Coronary artery (tissue), 2 donors: Measurements from ENCODE around the gene SMC5.

Source experiments
- DNase-seq: peaks from one replicate; pipeline ENCODE4 v3.0.0-alpha.2; 2017; ENCODE audit warnings: low spot score
- H3K27ac ChIP-seq, 2 donors: fragments of 200-600 bp; sonication (generic); one replicate each; pipeline ENCODE4 v1.5.1; 2016 to 2019
- H3K4me3 ChIP-seq: fragments of 200-600 bp; sonication (generic); 2 replicates; pipeline ENCODE4 v1.5.1; 2016; ENCODE audit warnings: mild to moderate bottlenecking, moderate library complexity
- TF ChIP-seq, protein P1 (sequence below): fragments of 200-600 bp; sonication (generic); IDR thresholded peaks from one replicate; pipeline ENCODE4 v1.5.1; 2019; ENCODE audit warnings: antibody characterized with exemption

SMC5 gene

DNA sequence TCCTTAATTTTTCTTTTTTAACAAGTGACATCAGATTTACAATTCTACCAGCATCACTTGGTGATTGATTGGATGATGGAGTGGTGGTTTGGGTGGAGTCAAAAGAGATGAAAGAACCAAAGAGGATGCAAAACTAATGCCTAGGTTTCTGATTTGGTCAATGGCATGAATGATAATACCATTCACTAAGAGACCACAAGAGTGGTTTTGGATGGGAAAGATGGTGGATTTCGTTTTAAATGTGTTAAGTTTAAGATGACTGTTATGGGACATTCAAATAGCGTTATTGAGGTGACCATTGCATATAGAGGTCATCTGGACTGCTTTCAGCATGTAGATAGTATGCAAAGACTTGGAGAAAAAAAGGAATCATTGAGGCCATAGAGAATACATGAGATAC lies 3.6 kb downstream of the SMC5 start:
- no peak overlapping the region for H3K27ac ChIP-seq
- H3K4me3 ChIP-seq: no peak overlapping the region
- TF ChIP-seq, protein P1, sequence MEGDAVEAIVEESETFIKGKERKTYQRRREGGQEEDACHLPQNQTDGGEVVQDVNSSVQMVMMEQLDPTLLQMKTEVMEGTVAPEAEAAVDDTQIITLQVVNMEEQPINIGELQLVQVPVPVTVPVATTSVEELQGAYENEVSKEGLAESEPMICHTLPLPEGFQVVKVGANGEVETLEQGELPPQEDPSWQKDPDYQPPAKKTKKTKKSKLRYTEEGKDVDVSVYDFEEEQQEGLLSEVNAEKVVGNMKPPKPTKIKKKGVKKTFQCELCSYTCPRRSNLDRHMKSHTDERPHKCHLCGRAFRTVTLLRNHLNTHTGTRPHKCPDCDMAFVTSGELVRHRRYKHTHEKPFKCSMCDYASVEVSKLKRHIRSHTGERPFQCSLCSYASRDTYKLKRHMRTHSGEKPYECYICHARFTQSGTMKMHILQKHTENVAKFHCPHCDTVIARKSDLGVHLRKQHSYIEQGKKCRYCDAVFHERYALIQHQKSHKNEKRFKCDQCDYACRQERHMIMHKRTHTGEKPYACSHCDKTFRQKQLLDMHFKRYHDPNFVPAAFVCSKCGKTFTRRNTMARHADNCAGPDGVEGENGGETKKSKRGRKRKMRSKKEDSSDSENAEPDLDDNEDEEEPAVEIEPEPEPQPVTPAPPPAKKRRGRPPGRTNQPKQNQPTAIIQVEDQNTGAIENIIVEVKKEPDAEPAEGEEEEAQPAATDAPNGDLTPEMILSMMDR: no peak
- DNase-seq: no peak

DNA sequence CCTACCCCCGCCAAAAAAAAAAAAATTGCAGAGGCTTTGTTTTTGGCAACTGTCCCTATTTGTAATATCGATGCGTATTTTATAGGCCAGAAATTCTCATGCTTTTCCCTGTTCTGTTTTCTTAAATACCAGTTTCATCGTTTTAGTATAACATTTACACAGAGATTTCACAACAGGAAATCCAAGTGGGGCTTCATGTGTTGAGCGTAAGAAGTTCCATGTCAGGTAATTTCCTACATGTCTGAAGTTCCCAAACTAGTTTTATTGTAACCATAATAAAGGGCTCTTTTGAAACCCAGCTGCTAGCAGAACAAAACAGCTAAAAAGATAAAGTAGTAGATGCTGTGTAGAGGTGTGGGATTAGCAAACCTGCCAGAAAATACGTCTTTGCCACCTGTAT lies 4.2 kb downstream of the SMC5 start:
- DNase-seq: no peak
- Histone ChIP-seq H3K27ac (no peak overlapping the region), H3K4me3 (no peak overlapping the region)
- TF ChIP-seq, protein P1: no peak

DNA sequence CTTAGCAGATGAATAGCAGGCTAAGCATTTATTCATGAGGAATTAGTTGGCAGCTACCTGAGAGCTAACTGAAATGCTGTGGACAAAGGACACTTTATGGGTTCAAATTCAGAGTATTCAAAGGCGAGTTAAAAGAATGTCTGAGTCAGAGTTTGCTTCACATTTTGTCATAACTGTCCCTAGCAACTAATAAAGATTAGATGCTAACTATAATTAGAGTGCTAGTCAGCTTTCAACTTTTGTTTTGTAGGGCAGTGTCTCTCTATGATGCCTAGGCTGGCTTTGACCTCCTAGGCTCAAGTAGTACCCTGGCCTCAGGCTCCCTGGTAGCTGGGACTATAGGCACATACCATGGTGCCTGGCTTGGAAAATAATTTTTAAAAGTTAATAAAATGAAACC lies 4.6 kb downstream of the SMC5 start:
- no peak for DNase-seq
- no peak overlapping the region for H3K27ac ChIP-seq
- TF ChIP-seq, protein P1: no peak
- H3K4me3 ChIP-seq: no peak overlapping the region

DNA sequence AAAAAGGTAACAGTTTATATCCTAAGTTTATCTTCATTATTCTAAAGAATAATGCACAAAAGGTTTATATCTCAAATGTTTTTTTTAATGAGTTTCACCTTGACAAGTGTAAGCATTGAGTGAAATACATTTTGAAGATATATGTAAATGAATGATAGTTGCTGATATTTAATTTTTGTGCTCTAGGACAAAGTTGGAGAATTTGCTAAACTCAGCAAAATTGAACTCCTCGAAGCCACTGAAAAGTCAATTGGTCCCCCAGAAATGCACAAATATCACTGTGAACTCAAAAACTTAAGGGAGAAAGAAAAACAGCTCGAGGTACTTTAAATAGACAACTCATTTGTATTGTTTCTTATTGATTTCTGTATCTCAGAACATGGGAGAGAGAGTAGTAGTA lies 19.5 kb downstream of the SMC5 start:
- DNase-seq: no peak
- no peak overlapping the region for H3K4me3 ChIP-seq
- TF ChIP-seq, protein P1: no peak
- no peak overlapping the region for H3K27ac ChIP-seq

DNA sequence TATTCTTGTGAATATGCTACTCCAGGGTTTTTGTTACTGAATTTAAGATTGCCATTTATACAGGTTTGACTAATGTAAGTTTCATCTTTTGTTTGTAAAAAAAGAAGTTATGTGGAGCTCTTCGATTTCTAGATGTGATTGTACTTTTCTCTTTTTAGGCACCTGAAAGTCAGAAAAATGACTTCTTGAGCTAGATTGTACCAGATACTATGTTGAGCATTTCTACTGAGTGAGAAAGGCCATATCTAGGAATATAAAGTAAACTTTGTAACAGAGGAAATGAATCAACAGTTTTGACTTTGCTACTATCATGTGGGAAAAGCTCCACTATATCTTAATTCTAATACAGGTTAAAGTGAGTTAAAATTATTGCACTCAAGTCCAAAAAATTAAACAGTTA lies 25.1 kb downstream of the SMC5 start:
- Histone ChIP-seq H3K27ac (no peak overlapping the region), H3K4me3 (no peak overlapping the region)
- TF ChIP-seq, protein P1: no peak
- DNase-seq: no peak

DNA sequence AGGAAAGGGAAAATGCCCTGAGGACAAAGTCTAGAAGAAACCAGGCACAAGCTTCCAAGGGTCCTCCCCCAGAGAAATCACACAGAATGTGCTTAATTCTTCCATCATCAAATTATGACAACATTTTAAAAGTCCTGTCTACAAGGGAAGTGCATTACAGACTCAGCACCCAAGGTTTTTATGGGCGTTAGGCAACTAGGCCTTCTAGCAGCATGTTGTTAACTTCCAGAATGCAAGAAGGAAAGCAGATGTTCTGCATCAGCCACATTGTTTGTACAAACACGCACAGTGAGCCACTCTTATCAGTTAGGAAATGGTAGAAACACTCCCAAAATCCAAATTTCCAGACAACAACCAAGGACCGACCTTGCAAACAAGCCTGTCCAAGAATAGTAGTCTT lies 26.5 kb downstream of the SMC5 start:
- peak overlapping the region in 1 of 2 donors; percentile 20 for H3K27ac ChIP-seq
- no peak overlapping the region for H3K4me3 ChIP-seq
- TF ChIP-seq, protein P1: no peak
- no peak for DNase-seq

DNA sequence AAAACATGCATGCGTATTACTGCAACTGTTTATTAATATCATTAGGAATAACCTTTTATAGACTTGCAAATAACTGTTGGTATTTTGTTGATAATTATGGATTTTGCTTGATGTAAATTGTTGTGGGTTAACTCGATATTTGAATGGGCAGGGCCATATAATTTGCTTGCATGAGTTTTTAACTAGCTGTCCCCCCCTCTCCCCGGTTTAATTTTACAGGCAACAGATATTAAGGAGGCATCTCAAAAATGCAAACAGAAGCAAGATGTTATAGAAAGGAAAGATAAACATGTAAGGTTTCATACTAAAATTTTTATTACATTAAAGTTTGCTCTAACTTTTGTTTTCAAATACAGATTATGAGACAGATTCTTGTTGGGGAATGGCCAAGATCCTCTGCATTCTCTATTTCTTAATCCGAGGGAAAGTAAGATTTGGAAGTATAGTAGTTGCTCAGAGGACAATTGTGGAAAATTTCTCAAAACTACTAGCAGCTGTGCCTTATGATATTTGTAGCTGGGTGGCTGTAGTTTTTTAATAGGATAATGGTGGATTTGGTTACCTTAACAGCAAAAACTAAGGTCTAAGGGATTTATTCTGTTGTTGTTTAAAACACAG lies 27.3 kb downstream of the SMC5 start:
- H3K4me3 ChIP-seq: no peak overlapping the region
- TF ChIP-seq, protein P1: no peak
- H3K27ac ChIP-seq: no peak overlapping the region
- DNase-seq: no peak
